ENCODE data around the gene SCRN2.

The SCRN2 gene

GRCh38 chr17:47840742-47841487 lies at the start of gene SCRN2:
TSS of gene SCRN2 (minus strand) at chr17:47841273. CDS start at chr17:47840843, 430 bp downstream.
- DNase-seq = peak; percentile 84 to 93

- peak; percentile 90 to 93 for DNase-seq
These were observed 48.9 kb upstream of the SCRN2 start for GRCh38 chr17:47889734-47890529.

DNA sequence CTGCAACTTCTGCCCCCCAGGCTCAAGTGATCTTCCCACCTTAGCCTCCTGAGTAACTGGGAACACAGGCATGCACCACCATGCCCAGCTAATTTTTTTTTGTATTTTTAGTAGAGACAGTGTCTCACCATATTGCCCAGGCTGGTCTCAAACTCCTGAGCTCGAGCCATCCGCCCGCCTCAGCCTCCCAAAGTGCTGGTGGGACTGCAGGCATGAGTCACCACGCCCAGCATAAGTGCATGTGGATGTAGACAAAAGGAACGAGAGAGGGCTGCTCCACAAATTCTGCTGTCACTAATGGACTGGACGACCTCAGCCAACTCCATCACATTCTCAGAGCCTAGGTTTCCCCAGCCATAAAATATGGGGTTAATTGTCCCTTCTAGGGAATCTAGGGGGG lies 47.2 kb upstream of the SCRN2 start:
- no peak for DNase-seq

DNA sequence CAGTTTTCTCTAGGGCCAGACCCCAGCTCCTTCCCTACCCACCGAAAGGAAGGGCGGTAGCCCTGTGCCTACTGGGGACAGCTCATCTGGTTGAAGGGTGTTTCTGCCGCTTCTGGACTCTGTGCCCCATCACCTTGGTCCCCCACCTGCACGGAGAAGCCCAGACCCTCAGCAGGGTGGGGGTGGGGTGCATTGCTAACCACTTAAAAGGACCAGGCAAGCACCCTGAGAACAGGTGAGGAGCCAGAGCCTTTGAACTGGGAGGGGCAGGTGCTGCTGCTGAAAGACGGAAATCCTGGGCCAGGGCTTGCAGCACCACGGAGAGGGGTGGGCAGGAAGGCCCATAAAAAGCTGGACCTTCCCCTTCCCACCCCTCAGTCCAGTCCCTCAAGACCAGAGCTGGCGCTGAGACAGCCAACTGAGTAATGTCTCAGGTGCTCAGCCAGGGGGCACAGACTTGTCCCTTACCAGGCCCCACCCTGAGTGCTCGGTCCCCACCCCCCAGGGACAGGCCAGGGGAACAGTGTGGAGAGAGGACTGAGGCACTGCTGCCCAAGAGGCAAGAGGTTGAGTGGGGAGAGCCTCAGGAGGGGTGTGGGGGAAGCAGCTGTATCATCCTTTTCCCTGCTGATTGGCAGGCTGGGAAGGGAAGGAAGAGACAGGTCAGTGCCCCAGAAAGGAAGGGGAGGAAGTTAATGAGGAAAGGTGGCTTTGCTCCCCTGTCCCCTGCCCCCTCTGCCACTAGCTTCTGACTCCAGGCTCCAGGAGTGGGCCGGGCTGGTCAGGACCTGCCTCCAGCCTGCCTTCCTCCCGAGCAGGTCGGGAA lies 44.0 kb upstream of the SCRN2 start:
- no peak for DNase-seq

DNA sequence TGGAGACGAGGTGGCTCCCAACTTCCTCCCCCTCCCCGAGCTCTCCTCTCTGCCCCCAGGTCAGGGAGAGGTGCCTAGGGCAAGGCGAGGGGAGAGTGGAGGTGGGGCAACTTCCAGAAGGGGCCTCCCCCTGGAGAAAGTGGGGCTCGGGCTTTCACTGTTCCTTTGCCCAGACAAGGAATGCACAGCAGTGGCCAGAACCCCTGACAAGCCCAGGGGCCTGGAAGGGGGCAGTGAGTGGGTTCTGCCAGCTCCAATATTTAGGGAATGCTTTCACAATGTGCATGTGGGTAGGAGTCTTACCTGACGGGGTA lies 43.3 kb upstream of the SCRN2 start:
- no peak for DNase-seq

DNA sequence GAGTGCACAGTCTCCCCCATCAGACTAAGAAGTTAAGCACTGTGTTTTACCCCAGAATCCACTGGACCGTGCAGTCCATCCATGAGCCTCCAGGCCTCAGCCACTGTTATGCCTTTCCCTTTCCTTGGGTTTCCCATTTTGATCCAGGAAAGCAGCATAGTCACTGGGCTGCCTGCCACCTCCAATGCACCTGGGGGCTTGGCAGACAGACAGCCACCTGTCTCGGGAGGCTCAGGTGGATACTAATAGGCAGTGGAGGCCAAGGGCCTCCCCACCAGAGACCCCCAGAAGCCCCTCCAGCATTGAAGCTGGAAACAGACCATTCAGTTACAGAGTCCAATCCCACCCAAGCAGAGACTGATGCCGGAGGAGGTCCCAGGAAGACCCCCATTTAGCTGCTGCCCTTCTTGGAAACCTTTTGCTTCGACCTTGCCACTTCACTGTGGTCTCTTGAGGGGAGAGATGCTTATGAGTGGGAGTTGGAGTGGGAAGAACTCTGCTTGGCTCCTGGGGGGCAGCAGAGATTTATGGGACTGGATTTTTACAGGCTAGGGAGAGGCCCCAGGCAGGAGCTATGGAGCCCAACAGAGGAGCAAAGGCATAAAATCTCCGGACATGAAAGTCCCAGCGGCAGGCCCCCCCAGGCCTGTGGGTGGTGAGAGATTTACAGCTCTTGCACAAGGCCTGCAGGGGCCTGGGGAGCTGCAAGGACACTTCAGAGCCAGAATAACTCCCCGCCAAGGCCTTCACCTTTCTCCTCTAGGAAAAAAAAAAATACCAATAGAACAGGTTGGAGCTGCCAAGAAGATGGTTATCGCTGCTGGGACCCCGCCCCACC lies 42.7 kb upstream of the SCRN2 start:
- DNase-seq = no peak

DNA sequence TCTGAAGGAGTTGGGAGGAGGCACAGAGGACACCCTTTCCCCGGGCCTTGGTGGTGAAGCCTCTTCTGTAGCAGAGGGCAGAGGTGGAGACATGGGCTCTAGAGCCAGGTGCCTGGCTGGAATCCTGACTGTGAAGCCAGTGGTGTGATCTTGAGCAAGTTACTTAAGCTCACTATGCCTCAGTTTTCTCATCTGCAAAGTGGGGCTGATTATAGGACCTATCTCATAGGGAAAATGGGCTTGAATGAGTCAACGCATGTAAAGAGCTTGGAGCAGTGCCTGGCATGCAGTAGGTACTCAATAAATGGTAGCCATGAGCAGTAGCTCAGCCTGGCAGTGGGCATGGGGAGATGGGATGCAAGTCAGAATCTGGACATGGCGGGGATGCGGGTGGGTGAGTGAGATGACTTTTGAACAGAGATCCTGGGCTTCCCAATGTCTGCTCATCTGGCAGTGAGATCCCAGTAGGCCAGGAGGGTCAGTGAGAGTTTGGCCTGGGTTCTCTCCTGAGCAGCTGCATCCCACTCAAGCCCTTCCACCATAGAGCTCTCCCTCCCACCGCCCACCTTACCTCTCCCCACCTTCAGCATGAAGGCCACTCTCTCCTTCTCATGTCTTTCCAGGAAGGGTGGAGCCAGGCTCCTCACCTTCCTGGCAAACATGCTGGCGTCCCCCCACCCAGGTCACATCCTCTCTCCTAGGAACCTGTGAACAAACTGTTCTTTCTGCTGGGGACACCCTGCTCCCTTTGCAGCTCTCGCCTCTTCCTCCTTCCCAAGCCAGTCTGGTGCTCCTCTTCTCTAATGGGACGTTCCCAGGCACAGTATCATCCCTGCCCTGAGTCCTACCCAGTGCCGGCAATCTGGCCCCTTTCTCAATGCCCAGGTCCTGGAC lies 41.9 kb upstream of the SCRN2 start:
- DNase-seq = no peak

- no peak for DNase-seq
These were observed 41.2 kb upstream of the SCRN2 start for GRCh38 chr17:47882247-47882646.

GRCh38 chr17:47879776-47880454 lies 38.8 kb upstream of the SCRN2 start:
- no peak for DNase-seq

DNA sequence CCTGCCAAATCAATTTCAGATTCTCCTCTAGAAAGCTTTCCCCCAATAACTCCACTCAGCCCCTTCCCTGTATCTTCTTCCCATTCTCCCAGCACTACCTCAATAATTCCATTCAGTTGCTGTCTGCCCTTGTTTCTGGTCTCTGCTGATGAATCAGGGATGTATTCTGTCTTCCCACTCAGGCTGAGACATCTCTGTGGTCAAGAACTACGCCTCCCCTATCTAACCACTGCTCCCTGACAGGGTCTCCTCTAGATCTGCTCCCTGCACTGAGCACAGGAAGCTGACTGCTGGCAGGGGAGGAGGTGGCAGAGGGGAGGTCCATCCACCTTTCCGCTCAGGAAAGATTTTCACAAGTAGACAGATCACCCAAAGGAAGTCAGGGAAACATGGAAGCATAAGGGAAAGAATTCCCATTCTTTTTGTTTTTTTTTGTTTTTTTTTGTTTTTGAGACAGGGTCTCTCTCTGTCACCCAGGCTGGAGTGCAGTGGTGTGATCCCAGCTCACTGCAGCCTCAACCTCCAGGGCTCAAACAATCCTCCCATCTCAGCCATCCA lies 38.0 kb upstream of the SCRN2 start:
- peak; percentile 23 to 31 for DNase-seq

DNA sequence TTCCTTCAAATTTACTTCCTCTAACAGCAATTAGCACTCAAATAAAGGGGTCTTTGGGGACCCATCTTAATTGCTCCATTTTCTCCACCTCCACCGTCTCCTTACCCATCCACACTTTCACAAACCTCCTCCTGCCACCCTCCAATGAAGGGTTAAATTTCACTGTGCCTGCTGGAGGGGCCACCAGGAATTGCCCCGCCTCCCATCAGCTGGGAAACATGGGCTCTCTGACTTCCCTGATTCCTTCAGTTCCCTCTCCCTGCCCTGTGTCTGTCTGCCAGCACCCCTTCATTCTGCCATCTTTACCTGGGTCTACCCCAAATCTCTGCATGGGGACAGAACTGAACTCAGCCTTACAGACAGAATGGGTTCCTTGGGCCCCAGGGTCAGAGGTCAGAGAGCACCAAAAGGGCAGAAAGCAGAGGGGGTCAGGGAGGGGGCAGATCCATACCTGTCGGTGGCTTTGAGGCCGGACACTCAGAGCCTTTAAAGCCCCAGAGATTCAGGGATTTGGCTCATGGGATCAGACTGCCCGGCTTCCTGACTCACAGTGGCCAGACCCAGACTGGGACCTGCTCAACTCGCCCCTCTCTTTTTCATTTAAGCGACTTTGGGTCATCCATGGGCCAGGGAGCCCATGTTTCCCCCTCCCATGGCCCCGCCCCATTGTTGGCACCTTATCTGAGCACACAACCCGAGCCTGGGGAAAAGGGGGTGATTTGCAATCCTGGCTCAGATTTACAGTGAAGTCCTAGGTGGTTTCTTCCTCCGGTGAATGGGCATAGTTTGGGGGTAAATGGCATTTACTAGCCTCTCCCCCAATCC lies 37.3 kb upstream of the SCRN2 start:
- no peak for DNase-seq

GRCh38 chr17:47877368-47878034 lies 36.4 kb upstream of the SCRN2 start:
- no peak for DNase-seq

DNA sequence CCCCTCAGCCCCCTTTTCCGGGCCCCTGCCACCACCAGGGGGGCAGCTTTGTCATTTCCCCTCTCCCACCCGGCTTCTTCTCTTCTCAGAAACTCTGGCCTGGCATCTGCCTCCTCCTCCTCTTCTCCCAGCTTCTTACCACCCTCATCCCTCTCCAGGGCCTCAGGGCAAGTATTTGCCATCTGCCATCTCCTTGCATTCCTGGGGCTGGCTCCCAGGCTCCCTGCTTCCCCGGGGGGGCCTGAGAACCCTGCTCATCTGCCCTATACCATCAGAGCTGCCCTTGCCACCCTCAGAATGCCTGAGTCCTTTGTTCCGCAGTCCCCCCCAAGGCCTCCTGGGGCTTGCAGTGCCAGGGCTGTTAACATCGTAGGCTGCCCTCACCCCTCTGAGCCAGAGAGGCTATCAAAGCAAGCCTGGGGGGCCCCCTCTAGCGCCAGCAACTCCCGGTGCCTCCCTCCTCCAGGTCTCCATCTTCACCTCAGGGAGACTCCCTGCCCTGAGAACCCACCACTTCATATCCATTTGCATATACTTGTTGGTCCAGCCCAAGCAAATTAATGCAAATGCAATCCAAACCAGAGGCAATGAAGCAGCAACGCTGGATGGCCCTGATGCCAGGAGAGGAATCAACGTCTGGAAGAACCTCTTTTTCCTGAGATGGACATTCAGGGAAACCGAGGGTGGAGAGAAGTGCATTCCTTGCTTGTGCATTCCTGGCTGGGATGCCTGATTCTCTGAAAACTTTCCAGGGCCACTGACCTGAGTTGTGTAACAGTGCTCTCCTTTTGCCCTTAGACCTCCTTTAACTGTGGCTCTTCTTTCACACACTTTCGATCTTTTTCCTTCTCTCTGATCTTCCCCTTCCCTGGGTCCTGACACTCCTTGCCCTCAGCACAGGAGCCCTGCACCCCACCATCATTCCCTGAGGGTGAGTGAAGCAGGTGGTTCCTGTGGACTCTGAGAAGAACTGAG lies 34.2 kb upstream of the SCRN2 start:
- no peak for DNase-seq

GRCh38 chr17:47873200-47874090 lies 32.4 kb upstream of the SCRN2 start:
- no peak for DNase-seq

DNA sequence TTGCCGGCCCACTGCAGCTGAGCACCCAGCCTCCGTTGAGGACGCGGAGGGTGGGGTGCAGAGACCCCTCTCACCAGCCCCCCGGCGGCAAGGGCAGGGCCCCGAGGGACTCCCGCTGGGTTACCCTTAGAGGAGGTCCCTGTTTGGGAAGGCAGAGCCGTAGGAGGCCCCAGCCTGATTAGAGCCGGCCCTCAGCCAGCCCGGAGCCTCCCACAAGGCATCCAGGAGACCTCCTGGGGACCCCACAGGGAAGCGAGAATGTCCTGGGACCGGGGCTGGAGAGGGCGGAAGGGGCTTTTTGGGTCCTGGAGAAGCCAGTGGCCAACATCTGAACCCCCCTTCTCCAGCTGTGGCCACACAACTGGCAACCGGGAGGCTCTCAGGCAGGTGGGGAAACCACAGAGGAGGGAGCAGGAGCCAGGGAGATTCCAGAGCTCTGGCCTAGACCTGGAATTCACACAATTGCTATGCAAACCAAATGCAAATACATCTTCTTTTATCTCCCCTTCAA lies 31.6 kb upstream of the SCRN2 start:
- DNase-seq = no peak

DNA sequence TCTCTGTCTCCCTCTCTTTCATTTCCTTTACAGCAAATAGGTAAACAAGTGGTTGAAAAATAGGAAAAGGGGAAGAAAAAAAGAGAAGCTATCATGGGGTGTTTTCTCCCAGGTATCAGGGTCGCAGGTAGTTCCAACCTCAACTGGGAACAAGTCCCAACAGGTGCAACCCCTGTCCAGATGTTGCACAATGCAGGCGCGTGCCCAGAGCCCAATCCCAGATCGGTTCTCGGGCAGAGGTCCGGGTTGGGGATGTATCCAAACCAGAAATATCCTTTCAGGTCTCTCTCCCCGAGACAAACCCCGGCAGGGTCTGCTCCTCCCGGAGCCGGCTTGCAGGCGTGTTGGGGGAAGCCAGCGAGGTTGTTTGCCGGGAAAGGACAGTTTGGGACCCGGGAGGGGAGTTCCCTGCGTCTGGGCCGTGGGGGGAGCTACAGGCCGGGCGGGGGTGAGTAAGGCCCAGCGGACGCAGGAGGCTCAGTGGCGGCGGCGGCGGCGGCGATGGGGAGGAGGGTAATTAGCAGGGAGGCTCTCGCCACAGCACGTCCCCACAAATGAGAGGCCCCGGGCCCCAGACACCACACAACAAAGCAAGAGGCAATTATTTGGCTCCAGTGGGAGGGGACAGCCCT lies 31.1 kb upstream of the SCRN2 start:
- no peak for DNase-seq

All from Kasumi-1 (cell line).